Stimulated activated CD8-positive, alpha-beta memory T cell treated with anti-CD3 and anti-CD28 coated beads, Interleukin-4, amount 100 ng/mL, for 1 hour (primary cell): ENCODE results near the gene PDIA6.

ENCODE experiments used
- DNase-seq, 2 donors: peaks; one replicate each; pipeline ENCODE4 v3.0.0-alpha.2; 2020; ENCODE audit warnings: low read depth in 2 of 2, low spot score in 1 of 2

The PDIA6 gene

DNA sequence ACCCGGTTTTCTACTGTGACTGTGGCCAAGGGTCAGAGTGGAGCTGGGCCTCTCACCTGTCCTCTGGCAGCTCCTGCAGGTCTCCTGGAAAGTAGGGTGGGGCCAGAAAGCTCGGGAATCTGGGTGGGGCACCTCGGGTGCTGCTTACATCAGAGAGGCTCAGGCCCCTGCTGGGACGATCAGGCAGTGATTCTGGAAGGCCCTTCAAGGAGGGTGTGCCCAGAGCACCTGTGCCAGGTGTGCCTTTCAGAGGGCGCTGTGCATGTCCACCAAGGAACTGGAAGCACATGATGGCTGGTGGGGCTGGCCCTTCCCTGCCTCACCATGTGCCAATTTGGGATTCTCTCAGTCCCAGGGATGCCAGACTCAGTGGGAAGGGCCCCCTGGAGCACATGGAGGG, 47.1 kb downstream of the PDIA6 start:
- no peak for DNase-seq

- DNase-seq = no peak
These were observed 47.7 kb downstream of the PDIA6 start for GRCh38 chr2:10764896-10765295.

DNA sequence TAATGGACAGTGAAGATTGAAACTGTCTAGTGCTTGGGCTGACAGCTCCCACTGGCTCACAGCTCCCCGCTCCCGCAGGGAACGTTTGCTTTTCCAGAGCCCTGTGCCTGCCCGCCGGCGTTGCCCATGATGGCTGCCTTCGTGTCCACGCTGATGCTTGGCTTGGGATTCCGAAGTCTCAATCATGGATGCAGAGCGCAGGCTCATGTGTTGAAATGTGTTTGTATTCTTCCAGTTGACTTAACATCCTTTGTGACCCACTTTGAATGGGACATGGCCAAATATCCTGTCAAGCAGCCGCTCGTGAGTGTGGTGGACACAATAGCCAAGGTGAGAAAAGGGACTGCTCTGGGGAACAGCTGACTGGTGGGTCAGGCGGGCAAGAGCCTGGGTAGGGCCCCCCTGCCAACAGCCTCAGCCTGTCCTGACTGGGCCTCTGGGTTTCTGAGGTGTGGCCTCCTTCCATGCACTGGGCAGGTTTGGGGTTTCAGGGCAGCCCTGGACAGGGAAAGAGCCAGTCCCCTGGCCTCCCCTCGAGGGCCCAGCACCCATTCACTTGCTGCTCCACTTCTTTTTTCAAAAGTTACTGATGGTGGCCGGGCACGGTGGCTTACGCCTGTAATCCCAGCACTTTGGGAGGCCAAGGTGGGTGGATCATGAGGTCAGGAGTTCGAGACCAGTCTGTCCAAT, 48.3 kb downstream of the PDIA6 start:
- DNase-seq = no peak

GRCh38 chr2:10763461-10763800, 49.2 kb downstream of the PDIA6 start:
- DNase-seq = no peak

GRCh38 chr2:10762651-10763460, 49.7 kb downstream of the PDIA6 start:
- DNase-seq = no peak

GRCh38 chr2:10761591-10761990, 51.0 kb downstream of the PDIA6 start:
- DNase-seq = no peak

- DNase-seq = no peak
These were observed 51.6 kb downstream of the PDIA6 start for GRCh38 chr2:10760794-10761504.

- no peak for DNase-seq
These were observed 53.4 kb downstream of the PDIA6 start for GRCh38 chr2:10759151-10759714.

GRCh38 chr2:10757814-10758286, 54.7 kb downstream of the PDIA6 start:
- DNase-seq = no peak

GRCh38 chr2:10755621-10756020, 57.0 kb downstream of the PDIA6 start:
- no peak for DNase-seq

DNA sequence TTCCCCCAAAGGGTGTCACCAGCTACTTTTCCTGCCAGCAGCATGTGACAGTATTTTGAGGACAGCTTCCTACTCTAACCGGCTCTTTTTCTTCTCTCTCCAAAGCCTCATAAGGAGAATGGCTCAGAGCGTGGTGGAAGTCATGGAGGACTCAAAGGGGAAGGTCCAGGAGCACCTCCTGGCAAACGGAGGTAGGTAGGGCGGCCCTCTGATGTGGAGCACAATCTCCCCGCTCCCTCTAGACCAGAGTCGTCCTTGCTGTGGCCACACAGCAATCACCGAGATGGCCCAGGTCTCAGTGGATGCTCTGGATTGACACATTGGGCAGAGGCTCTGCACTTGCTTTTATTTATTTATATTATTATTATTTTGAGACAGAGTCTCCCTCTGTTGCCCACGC, 58.7 kb downstream of the PDIA6 start:
- DNase-seq = no peak

DNA sequence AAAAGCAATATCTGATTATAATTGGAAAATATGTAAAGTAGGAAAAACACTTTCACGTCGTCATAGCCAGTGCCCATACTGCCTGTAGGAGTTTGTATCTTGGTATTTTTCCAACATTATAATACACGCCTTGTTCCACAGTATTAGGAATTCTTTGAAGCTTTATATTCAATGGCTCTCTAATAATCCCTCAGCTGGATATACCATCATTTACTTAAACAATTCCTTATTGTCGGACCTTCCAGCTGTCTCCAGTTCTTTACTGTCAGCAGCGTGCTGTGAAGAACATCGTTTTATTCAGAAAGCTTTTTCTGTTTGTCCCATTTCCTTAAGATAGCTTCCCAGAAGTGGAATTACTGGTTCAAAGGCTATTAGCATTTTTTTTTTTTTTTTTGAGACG, 59.4 kb downstream of the PDIA6 start:
- no peak for DNase-seq

GRCh38 chr2:10752236-10752635, 60.3 kb downstream of the PDIA6 start:
- DNase-seq = no peak

GRCh38 chr2:10750610-10751009, 62.0 kb downstream of the PDIA6 start:
- DNase-seq = no peak

GRCh38 chr2:10742666-10743065, 69.9 kb downstream of the PDIA6 start:
- no peak for DNase-seq

DNA sequence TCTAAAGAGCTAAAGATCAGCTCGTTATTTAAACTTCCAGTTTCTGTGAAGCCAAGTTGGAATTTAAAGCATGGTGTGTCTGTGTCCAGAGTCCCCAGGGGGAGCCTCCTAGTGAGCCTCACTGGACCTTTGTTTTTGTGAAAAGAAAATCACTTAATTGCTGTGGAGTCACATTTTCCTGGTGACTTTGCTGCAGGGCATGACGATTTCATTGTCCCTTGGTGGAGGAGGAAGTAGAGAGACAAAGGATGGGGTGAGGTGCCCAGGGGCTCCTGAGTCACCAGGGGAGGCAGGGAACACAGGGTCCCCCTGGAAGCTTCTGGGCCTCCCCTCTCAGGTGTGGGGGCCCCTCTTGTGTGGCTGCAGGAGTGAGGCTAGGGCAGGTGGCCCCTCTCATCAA, 71.4 kb downstream of the PDIA6 start:
- no peak for DNase-seq

- no peak for DNase-seq
These were observed 72.4 kb downstream of the PDIA6 start for GRCh38 chr2:10740226-10740625.

GRCh38 chr2:10738192-10738591, 74.4 kb downstream of the PDIA6 start:
- DNase-seq = no peak

GRCh38 chr2:10733980-10734379, 78.6 kb downstream of the PDIA6 start:
- DNase-seq = no peak

- DNase-seq = no peak
These were observed 79.0 kb downstream of the PDIA6 start for GRCh38 chr2:10733566-10733925.
